ENCODE measurements around the gene GPRIN2.
"Not testable (repeated sequence)": the region's sequence is repeated elsewhere in the genome, so short reads cannot be mapped to it uniquely, and the experiment has no call there.

GPRIN2 gene

GRCh38 chr10:46520941-46521340, 35.5 kb downstream of the GPRIN2 start:
- no peak for DNase-seq (ENCODE audit: low read depth in 3 of 3)

- DNase-seq (ENCODE audit: low read depth in 3 of 3) = no peak
Measured at GRCh38 chr10:46520381-46520780, 36.1 kb downstream of the GPRIN2 start.

DNA sequence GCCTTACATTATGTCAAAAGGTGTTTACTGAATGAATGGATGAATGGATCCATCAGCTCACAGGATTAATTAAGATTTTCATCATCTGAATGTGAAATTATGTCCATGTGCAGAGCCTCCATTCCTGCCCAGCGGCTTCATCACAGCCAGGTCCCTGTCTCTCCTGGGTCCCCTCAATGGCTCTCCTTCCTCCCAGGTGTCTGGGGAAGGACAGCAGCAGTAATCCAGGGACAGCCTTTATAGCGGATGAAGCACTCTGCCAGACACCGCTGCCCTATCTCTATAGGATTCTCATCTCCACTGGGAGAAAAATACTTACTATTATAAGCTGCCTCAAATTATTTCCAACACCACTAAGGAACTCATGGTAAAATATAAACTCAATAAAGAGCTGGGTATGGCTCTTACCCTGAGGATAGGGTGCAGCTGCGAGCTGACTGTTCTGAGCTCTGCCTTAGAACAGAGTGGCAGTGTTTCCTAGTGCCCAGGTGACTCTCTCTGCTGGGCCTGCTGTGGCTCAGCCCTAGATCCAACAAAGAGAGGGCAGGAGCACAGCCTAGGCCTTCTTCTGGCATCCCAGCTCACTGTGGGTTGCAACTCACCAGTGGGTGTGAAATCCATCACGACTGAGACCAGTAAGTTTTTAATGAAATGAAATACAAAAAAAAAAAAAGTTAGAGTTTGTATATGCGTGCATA, 38.3 kb downstream of the GPRIN2 start:
- no peak for DNase-seq (ENCODE audit: low read depth in 3 of 3)

- no peak for DNase-seq (ENCODE audit: low read depth in 3 of 3)
Measured at GRCh38 chr10:46517541-46517940, 38.9 kb downstream of the GPRIN2 start.

GRCh38 chr10:46516660-46517416, 39.6 kb downstream of the GPRIN2 start:
- no peak for DNase-seq (ENCODE audit: low read depth in 3 of 3)

DNA sequence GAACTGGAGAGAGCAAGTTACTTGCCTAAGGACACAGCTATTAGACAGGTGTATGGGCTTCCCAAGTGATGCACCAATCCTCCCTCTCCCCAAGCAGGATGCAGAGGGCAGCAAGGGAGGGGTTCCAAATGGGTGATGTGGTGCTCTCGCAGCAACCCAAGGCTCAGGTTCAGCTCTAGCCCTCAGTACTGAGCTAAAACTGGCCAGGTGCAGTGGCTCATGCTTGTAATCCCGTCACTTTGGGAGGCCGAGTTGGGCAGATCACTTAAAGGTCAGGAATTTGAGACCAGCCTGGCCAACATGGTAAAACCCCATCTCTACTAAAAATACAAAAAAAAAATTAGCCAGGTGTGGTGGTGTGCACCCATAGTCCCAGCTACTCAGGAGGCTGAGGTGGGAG, 40.7 kb downstream of the GPRIN2 start:
- DNase-seq (ENCODE audit: low read depth in 3 of 3) = no peak

DNA sequence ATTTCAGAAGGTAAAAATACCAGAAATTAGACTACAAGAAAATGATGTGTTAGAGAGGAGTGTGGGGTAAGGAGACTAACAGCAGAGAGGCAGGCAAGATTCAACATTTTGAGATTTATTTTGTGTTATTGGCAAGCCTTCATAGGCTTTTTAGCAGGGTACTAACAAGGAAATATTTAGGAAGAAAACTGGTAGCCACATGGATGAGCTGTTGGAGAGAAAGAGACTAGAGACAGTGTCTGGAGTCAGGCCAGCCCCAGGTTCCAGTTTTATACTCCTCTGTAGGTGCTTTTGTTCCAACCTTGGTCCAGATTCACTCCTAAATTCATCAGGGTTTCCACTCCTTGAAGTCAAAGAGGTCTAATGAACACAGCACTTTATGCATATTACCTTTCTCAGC, 41.1 kb downstream of the GPRIN2 start:
- no peak for DNase-seq (ENCODE audit: low read depth in 3 of 3)

DNA sequence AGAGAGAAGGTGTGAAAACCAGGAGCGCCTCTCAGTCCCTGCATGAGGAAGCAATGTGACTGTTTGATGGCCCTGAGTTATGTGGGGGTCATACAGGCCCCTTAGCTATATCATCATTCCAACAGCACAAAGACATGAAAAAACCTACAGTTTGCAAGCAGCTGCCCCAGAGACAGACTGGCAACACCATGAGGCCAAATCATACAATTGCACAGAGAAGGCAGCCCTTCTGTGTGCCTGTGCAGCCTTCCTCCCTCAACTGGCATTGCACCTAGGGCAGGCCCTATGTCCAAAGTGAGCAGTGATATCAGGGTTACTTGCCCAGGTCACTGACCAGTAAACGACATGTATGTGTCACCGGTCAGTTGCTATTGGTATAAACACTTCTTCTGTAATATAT, 41.6 kb downstream of the GPRIN2 start:
- no peak for DNase-seq (ENCODE audit: low read depth in 3 of 3)

GRCh38 chr10:46514431-46514861, 42.0 kb downstream of the GPRIN2 start:
- no peak for DNase-seq (ENCODE audit: low read depth in 3 of 3)

GRCh38 chr10:46513333-46513732, 43.1 kb downstream of the GPRIN2 start:
- DNase-seq (ENCODE audit: low read depth in 3 of 3) = not testable (repeated sequence)

DNA sequence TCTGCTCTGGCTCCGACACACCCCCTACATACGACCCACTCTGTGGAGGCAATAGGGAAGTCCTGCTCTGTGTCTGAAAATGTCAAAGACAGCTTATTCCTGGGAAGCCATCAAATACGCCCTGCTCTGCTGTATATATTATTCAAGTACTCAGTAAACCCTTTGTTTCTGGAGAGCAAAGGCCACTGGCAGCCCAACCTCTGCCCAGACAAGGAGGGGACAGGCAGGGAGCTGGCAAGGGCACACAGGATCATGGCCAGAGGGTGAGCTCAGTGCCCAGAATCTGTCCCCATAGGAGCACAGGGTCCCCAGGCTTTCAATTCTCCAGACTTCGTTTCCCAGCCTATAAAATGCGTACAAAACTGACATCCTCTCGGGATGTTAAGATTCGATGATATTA, 43.7 kb downstream of the GPRIN2 start:
- DNase-seq (ENCODE audit: low read depth in 3 of 3) = not testable (repeated sequence)

- not testable (repeated sequence) for DNase-seq (ENCODE audit: low read depth in 3 of 3)
Measured at GRCh38 chr10:46512002-46512401, 44.5 kb downstream of the GPRIN2 start.
